ENCODE results near the gene REG1B.
A peak's percentile ranks its signal among the peaks of the same experiment; 100 is the strongest.
"Not testable (repeated sequence)": the region's sequence is repeated elsewhere in the genome, so short reads cannot be mapped to it uniquely, and the experiment has no call there.

Gene REG1B

DNA sequence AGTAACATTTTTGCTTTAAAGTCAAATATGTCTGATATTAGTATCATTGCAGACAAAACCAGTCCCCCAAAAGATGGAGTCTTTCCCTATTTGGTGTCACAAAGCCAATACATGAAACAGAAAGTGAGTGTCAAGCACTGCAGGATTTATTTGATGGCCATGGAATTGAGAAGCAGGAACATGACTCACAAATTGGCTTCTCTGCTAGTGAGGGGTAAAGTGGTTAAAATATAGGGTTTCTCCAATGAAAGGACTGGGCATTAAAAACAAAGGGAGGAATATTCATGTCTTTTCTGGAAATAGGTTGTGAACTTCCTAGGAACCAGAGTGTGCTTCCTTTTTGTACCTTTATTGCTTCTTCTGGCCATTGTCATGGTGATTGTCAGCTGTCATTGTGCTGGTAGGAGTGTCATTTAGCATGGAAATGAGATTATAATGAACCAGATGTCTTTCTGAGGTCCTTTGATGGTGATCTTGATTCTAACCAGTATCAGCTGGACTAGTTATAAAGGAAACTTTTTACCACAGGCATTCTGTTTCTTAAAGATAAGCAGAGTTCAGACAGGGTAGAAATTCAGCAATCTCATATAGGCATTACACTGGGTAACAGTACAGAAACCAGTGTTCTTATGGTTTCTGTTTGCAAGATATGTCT, 4.1 kb downstream of the REG1B start:
- DNase-seq, result no peak

DNA sequence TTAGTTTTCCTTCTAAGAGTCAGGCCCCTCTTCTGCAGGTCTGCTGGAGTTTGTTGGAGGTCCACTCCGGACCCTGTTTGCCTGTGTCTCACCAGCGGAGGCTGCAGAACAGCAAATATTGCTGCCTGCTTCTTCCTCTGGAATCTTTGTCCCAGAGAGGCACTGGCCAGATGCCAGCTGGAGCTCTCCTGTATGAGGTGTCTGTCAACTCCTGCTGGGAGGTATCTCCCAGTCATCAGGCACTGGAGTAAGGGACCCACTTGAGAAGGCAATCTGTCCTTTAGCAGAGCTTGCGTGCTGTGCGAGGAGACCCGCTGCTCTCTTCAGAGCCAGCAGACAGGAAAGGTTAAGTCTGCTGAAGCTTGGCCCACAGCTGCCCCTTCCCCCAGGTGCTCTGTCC, 4.8 kb downstream of the REG1B start:
- DNase-seq, result no peak

DNA sequence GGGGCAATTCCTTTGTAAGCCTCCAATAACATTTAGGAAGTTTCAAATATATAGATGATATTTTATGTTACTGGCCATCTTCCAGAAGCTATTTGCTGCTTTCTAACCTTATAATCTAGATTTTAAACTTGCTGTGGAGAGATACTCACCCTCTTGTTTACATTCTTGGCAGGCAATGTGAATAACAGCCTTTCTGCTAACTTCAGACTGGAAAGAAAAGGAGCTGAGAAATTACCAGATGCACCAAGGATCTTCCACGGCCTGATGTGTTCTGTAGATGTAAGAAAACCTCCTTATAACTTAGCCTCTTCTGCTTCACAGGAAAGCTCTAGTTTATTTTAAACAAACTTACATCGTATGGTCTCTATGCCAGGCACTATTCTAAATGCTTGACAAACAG, 16.7 kb downstream of the REG1B start:
- DNase-seq, result no peak

DNA sequence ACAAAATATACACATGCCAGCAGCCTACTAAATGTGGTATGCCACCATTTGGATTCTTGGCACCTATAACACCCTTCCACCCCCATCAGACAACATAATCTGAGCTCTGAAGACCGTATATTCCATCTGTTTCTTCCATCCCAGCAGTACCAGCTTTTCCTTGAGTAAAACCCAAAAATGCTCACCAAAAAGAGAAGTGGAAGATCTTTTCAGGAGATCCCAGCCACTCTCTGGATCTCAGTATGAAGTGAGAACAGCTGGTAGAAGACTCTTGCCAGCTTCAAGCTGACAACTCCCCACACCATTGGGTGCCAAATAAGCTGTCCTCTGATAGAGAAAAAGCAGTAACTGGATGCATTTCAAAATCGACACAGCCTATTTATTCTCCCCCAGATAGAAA, 22.6 kb downstream of the REG1B start:
- no peak for DNase-seq

DNA sequence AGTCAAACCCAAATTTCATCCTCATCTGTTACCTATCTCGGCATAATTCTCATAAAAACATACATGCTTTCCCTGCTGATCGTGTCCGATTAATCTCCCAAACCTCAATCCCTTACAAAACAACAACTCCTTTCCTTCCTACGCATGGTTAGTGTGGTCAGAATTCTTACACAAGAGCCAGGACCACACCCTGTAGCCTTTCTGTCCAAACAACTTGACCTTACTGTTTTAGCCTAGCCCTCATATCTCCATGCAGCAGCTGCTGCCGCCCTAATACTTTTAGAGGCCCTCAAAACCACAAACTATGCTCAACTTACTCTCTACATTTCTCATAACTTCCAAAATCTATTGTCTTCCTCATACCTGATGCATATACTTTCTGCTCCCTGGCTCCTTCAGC, 33.0 kb downstream of the REG1B start:
- DNase-seq, result not testable (repeated sequence)

DNA sequence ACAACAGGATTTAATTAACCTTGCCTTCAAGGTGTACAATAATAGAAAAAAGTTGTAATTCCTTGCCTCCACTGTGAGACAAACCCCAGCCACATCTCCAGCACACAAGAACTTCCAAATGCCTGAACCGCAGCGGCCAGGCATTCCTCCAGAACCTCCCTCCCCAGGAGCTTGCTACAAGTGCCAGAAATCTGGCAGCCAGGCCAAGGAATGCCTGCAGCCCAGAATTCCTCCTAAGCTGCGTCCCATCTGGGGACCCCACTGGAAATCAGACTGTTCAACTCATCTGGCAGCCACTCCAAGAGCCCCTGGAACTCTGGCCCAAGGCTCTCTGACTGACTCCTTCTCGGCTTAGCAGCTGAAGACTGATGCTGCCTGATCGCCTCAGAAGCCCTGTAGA, 34.3 kb downstream of the REG1B start:
- DNase-seq, result not testable (repeated sequence)

DNA sequence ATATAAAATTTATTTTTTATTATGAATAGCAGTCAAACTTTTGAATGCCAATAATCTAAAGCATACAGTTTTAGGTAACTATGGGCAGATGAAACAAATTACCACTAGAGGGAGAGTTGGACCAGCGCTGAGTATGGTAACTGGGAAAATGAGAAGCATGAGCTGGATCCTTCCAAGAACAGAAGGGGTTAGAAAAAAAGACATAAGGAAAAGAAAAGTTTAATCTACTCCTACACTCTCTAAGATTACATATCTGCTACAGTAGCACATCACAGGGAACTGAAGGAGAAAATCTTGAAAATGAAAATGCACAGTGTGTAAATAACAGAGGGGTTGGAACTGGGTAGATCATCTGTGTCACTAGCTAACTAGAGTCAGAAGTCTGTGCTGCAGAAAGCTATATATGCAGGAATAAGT, 46.8 kb downstream of the REG1B start:
- DNase-seq, result peak; percentile 31

DNA sequence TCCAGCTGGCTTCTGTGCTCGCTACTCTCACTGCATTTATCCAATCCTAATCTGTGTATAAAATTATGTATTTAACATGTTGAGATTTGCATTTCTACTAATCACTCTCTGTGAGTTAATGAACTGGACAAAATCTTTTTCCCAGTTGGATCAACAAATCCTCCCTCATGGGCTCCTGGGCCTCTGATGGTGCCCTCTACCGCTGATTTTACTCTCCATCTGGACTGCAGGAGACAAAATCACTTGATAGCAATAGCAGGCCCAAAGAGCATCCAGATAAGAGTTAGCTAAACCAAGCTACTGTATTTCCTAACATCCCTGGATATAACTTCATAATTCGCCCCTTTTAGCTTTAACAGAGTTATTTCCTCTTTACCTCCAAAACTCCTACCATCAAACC, 47.8 kb downstream of the REG1B start:
- no peak for DNase-seq
